ENCODE data around the gene CLDN16.

Gene CLDN16

GRCh38 chr3:190387578-190388213 lies at the start of gene CLDN16:
Gene CLDN16, plus strand, starts transcription at chr3:190388163. Its CDS starts 167 bp downstream, at chr3:190388330.
- Histone ChIP-seq H3K9me3 (ENCODE audit: control insufficient read depth, insufficient read depth, low read length) (no peaks in the 10 kb centered on the region), H3K4me1 (ENCODE audit: control insufficient read depth, insufficient read depth, low read length) (no peaks in the 10 kb centered on the region), H3K4me3 (ENCODE audit: low read depth, low read length) (no peak within 1 kb of the TSS), H3K27me3 (ENCODE audit: control insufficient read depth, insufficient read depth, low read length) (no peaks in the 10 kb centered on the region), H3K9ac (ENCODE audit: low read depth, low read length) (no peak within 1 kb of the TSS), H3K36me3 (ENCODE audit: control insufficient read depth, insufficient read depth, low read length) (no peaks in the 10 kb centered on the region)

- no peaks in the 10 kb centered on the region for H3K27me3 ChIP-seq (ENCODE audit: control insufficient read depth, insufficient read depth, low read length)
- H3K4me1 ChIP-seq (ENCODE audit: control insufficient read depth, insufficient read depth, low read length), result no peaks in the 10 kb centered on the region
Measured at GRCh38 chr3:190338717-190339116, 49.2 kb upstream of the CLDN16 start.

GRCh38 chr3:190339130-190339529 lies 48.8 kb upstream of the CLDN16 start:
- no peaks in the 10 kb centered on the region for H3K27me3 ChIP-seq (ENCODE audit: control insufficient read depth, insufficient read depth, low read length)
- no peak overlapping the region for H3K4me3 ChIP-seq (ENCODE audit: low read depth, low read length)
- H3K9ac ChIP-seq (ENCODE audit: low read depth, low read length), result no peak overlapping the region
- H3K36me3 ChIP-seq (ENCODE audit: control insufficient read depth, insufficient read depth, low read length), result no peaks in the 10 kb centered on the region
- H3K4me1 ChIP-seq (ENCODE audit: control insufficient read depth, insufficient read depth, low read length), result no peaks in the 10 kb centered on the region
- H3K9me3 ChIP-seq (ENCODE audit: control insufficient read depth, insufficient read depth, low read length), result no peaks in the 10 kb centered on the region

More at GRCh38 chr3:190338717-190339116, 49.2 kb upstream of the CLDN16 start:
- no peaks in the 10 kb centered on the region for H3K9me3 ChIP-seq (ENCODE audit: control insufficient read depth, insufficient read depth, low read length)
- H3K9ac ChIP-seq (ENCODE audit: low read depth, low read length), result no peak overlapping the region
- H3K36me3 ChIP-seq (ENCODE audit: control insufficient read depth, insufficient read depth, low read length), result no peaks in the 10 kb centered on the region
- H3K4me3 ChIP-seq (ENCODE audit: low read depth, low read length), result no peak overlapping the region

GRCh38 chr3:190340071-190340470 lies 47.9 kb upstream of the CLDN16 start:
- H3K27me3 ChIP-seq (ENCODE audit: control insufficient read depth, insufficient read depth, low read length), result no peaks in the 10 kb centered on the region
- H3K36me3 ChIP-seq (ENCODE audit: control insufficient read depth, insufficient read depth, low read length), result no peaks in the 10 kb centered on the region
- no peaks in the 10 kb centered on the region for H3K4me1 ChIP-seq (ENCODE audit: control insufficient read depth, insufficient read depth, low read length)
- H3K4me3 ChIP-seq (ENCODE audit: low read depth, low read length), result no peak overlapping the region
- no peak overlapping the region for H3K9ac ChIP-seq (ENCODE audit: low read depth, low read length)
- H3K9me3 ChIP-seq (ENCODE audit: control insufficient read depth, insufficient read depth, low read length), result no peaks in the 10 kb centered on the region

- Histone ChIP-seq H3K9ac (ENCODE audit: low read depth, low read length) (no peak overlapping the region), H3K36me3 (ENCODE audit: control insufficient read depth, insufficient read depth, low read length) (no peaks in the 10 kb centered on the region), H3K27me3 (ENCODE audit: control insufficient read depth, insufficient read depth, low read length) (no peaks in the 10 kb centered on the region), H3K4me3 (ENCODE audit: low read depth, low read length) (no peak overlapping the region), H3K9me3 (ENCODE audit: control insufficient read depth, insufficient read depth, low read length) (no peaks in the 10 kb centered on the region), H3K4me1 (ENCODE audit: control insufficient read depth, insufficient read depth, low read length) (no peaks in the 10 kb centered on the region)
Measured at GRCh38 chr3:190345027-190345821, 42.7 kb upstream of the CLDN16 start.

- Histone ChIP-seq H3K36me3 (ENCODE audit: control insufficient read depth, insufficient read depth, low read length) (no peaks in the 10 kb centered on the region), H3K27me3 (ENCODE audit: control insufficient read depth, insufficient read depth, low read length) (no peaks in the 10 kb centered on the region), H3K4me3 (ENCODE audit: low read depth, low read length) (no peak overlapping the region), H3K9ac (ENCODE audit: low read depth, low read length) (no peak overlapping the region), H3K4me1 (ENCODE audit: control insufficient read depth, insufficient read depth, low read length) (no peaks in the 10 kb centered on the region), H3K9me3 (ENCODE audit: control insufficient read depth, insufficient read depth, low read length) (no peaks in the 10 kb centered on the region)
Measured at GRCh38 chr3:190345878-190346277, 42.1 kb upstream of the CLDN16 start.

GRCh38 chr3:190346541-190346940 lies 41.4 kb upstream of the CLDN16 start:
- no peaks in the 10 kb centered on the region for H3K9me3 ChIP-seq (ENCODE audit: control insufficient read depth, insufficient read depth, low read length)
- no peak overlapping the region for H3K4me3 ChIP-seq (ENCODE audit: low read depth, low read length)
- H3K4me1 ChIP-seq (ENCODE audit: control insufficient read depth, insufficient read depth, low read length), result no peaks in the 10 kb centered on the region
- H3K9ac ChIP-seq (ENCODE audit: low read depth, low read length), result no peak overlapping the region
- no peaks in the 10 kb centered on the region for H3K36me3 ChIP-seq (ENCODE audit: control insufficient read depth, insufficient read depth, low read length)
- H3K27me3 ChIP-seq (ENCODE audit: control insufficient read depth, insufficient read depth, low read length), result no peaks in the 10 kb centered on the region

- Histone ChIP-seq H3K4me3 (ENCODE audit: low read depth, low read length) (no peak overlapping the region), H3K4me1 (ENCODE audit: control insufficient read depth, insufficient read depth, low read length) (peaks cover 2% of the 10 kb centered on the region)
Measured at GRCh38 chr3:190352861-190353457, 35.0 kb upstream of the CLDN16 start.

GRCh38 chr3:190356246-190356645 lies 31.7 kb upstream of the CLDN16 start:
- Histone ChIP-seq H3K27me3 (ENCODE audit: control insufficient read depth, insufficient read depth, low read length) (no peaks in the 10 kb centered on the region), H3K36me3 (ENCODE audit: control insufficient read depth, insufficient read depth, low read length) (no peaks in the 10 kb centered on the region), H3K9ac (ENCODE audit: low read depth, low read length) (no peak overlapping the region), H3K4me3 (ENCODE audit: low read depth, low read length) (no peak overlapping the region), H3K9me3 (ENCODE audit: control insufficient read depth, insufficient read depth, low read length) (no peaks in the 10 kb centered on the region), H3K4me1 (ENCODE audit: control insufficient read depth, insufficient read depth, low read length) (peaks cover 2% of the 10 kb centered on the region)

More at GRCh38 chr3:190352861-190353457, 35.0 kb upstream of the CLDN16 start:
- no peaks in the 10 kb centered on the region for H3K9me3 ChIP-seq (ENCODE audit: control insufficient read depth, insufficient read depth, low read length)
- H3K36me3 ChIP-seq (ENCODE audit: control insufficient read depth, insufficient read depth, low read length), result no peaks in the 10 kb centered on the region
- H3K27me3 ChIP-seq (ENCODE audit: control insufficient read depth, insufficient read depth, low read length), result no peaks in the 10 kb centered on the region
- H3K9ac ChIP-seq (ENCODE audit: low read depth, low read length), result no peak overlapping the region

- no peak overlapping the region for H3K4me3 ChIP-seq (ENCODE audit: low read depth, low read length)
Measured at GRCh38 chr3:190357468-190357867, 30.5 kb upstream of the CLDN16 start.

GRCh38 chr3:190359813-190360212 lies 28.1 kb upstream of the CLDN16 start:
- Histone ChIP-seq H3K27me3 (ENCODE audit: control insufficient read depth, insufficient read depth, low read length) (no peaks in the 10 kb centered on the region), H3K36me3 (ENCODE audit: control insufficient read depth, insufficient read depth, low read length) (no peaks in the 10 kb centered on the region), H3K4me1 (ENCODE audit: control insufficient read depth, insufficient read depth, low read length) (peaks cover 4% of the 10 kb centered on the region), H3K9ac (ENCODE audit: low read depth, low read length) (no peak overlapping the region), H3K9me3 (ENCODE audit: control insufficient read depth, insufficient read depth, low read length) (no peaks in the 10 kb centered on the region), H3K4me3 (ENCODE audit: low read depth, low read length) (no peak overlapping the region)

More at GRCh38 chr3:190357468-190357867, 30.5 kb upstream of the CLDN16 start:
- Histone ChIP-seq H3K36me3 (ENCODE audit: control insufficient read depth, insufficient read depth, low read length) (no peaks in the 10 kb centered on the region), H3K9ac (ENCODE audit: low read depth, low read length) (no peak overlapping the region), H3K4me1 (ENCODE audit: control insufficient read depth, insufficient read depth, low read length) (peaks cover under 1% of the 10 kb centered on the region), H3K9me3 (ENCODE audit: control insufficient read depth, insufficient read depth, low read length) (no peaks in the 10 kb centered on the region), H3K27me3 (ENCODE audit: control insufficient read depth, insufficient read depth, low read length) (no peaks in the 10 kb centered on the region)

All from iPS-15b (cell line).